Endodermal cell (in vitro differentiated cells): ENCODE results near the gene GRP. TPM values are rescaled to one million over a fixed set of nuclear protein-coding genes. Genes with fewer than 3 reads are reported as not detected.

Experiments
- DNase-seq: peaks from one replicate; pipeline ENCODE4 v3.0.0-alpha.2; 2017
- H3K27ac ChIP-seq: 2 replicates; pipeline ENCODE4 v1.5.1; 2013; ENCODE audit warnings: mild to moderate bottlenecking, low read depth, low read length, moderate library complexity
- H3K27me3 ChIP-seq: 2 replicates; pipeline ENCODE4 v1.6.1; 2013; ENCODE audit warnings: mild to moderate bottlenecking, low read length, moderate library complexity; ENCODE audit not compliant: insufficient read depth, control insufficient read depth, poor library complexity, severe bottlenecking
- H3K36me3 ChIP-seq: 2 replicates; pipeline ENCODE4 v1.7.0; 2013; ENCODE audit warnings: mild to moderate bottlenecking, low read length, moderate library complexity; ENCODE audit not compliant: control insufficient read depth, insufficient read depth
- H3K4me1 ChIP-seq: one replicate; pipeline ENCODE4 v1.7.0; 2013; ENCODE audit warnings: low read length; ENCODE audit not compliant: control insufficient read depth, insufficient read depth
- H3K4me3 ChIP-seq: 2 replicates; pipeline ENCODE4 v1.5.1; 2013; ENCODE audit warnings: mild to moderate bottlenecking, low read length, moderate library complexity
- H3K9ac ChIP-seq: 2 replicates; pipeline ENCODE4 v1.6.1; 2013; ENCODE audit warnings: mild to moderate bottlenecking, low read length, moderate library complexity; ENCODE audit not compliant: poor library complexity, severe bottlenecking; ENCODE audit errors: extremely low read depth
- H3K9me3 ChIP-seq: 2 replicates; pipeline ENCODE4 v1.6.1; 2013; ENCODE audit warnings: mild to moderate bottlenecking, low read length, moderate library complexity; ENCODE audit not compliant: control insufficient read depth
- H3K27ac Mint-ChIP-seq: 2 replicates; pipeline ENCODE4 v1.8.0; 2020; ENCODE audit warnings: mixed read lengths
- H3K27me3 Mint-ChIP-seq: 2 replicates; pipeline ENCODE4 v1.8.0; 2021; ENCODE audit warnings: mild to moderate bottlenecking, mixed read lengths; ENCODE audit not compliant: insufficient read depth
- H3K36me3 Mint-ChIP-seq: 2 replicates; pipeline ENCODE4 v1.8.0; 2020; ENCODE audit warnings: low read depth, mixed read lengths
- H3K4me1 Mint-ChIP-seq: 2 replicates; pipeline ENCODE4 v1.8.0; 2020; ENCODE audit warnings: mixed read lengths
- H3K4me3 Mint-ChIP-seq: 2 replicates; pipeline ENCODE4 v1.8.0; 2020; ENCODE audit warnings: mild to moderate bottlenecking, moderate library complexity, mixed read lengths
- H3K9me3 Mint-ChIP-seq: 2 replicates; pipeline ENCODE4 v1.8.0; 2020; ENCODE audit warnings: mild to moderate bottlenecking, mixed read lengths
- CTCF ChIP-seq: fragments of 200-600 bp; sonication (generic); conservative IDR thresholded peaks from 2 replicates; pipeline ENCODE4 v1.5.0; 2021; ENCODE audit warnings: antibody characterized with exemption, mild to moderate bottlenecking
- WGBS, 2 experiments: methylation state at CpG; one replicate each; pipeline versions ENCODE4 v1.1.5 to v1.1.7; 2013; ENCODE audit warnings: missing lambda C conversion rate in 2 of 2, mixed read lengths in 1 of 2; ENCODE audit not compliant: insufficient coverage in 1 of 2, insufficient read length in 1 of 2; 5-methylcytosine and 5-hydroxymethylcytosine counted together
- long read RNA-seq, 4 experiments: library from polyadenylated mRNA in 2 of 4; library from RNA in 1 of 4; library from capped mRNA in 1 of 4; stranded (forward) in 3 of 4; unstranded in 1 of 4; transcript quantifications; one replicate each; pipeline ENCODE4 v2.0.0, GENCODE V29; 2020 to 2021; ENCODE audit warnings: inconsistent platforms in 1 of 4
- polyA plus RNA-seq, 2 experiments: library from polyadenylated mRNA; stranded (reverse); fragments of 50-300 nt; gene quantifications; one replicate each; pipeline ENCODE4 v1.2.3, GENCODE V29; 2013
- total RNA-seq, 2 donors: library from RNA; stranded (reverse); fragmentation: NEBNext Ultra II Directional in 1 of 2; extraction: Animal tissue kit (Norgen Biotek cat#: 25700) in 1 of 2; gene quantifications; 2 replicates in 1 of 2; 3 replicates in 1 of 2; pipeline ENCODE4 v1.2.1, GENCODE V29; 2021

Gene GRP
- 1 to 10 TPM; 4.4 to 6.5 TPM for total RNA-seq
- 1.2 TPM for polyA plus RNA-seq (2013, experiment 1 of 2)
- polyA plus RNA-seq (2013, experiment 2 of 2) = 2.2 TPM
- long read RNA-seq, experiment 1, partial matches to known transcripts = 0 of 6 reads
- long read RNA-seq, experiment 1, other reads (novel, unspliced or antisense) = 1 of 6 reads
- long read RNA-seq, experiment 2, partial matches to known transcripts = 3 of 10 reads
- long read RNA-seq, experiment 2, other reads (novel, unspliced or antisense) = 0 of 10 reads
- long read RNA-seq, experiment 3, partial matches to known transcripts = 1 of 1 reads
- long read RNA-seq, experiment 3, other reads (novel, unspliced or antisense) = 0 of 1 reads
- long read RNA-seq, experiment 4, transcript GRP-201 (3 exons, 848 nt) = major isoform, 15 of 21 reads
- long read RNA-seq, experiment 4, partial matches to known transcripts = 1 of 21 reads
- long read RNA-seq, experiment 4, other reads (novel, unspliced or antisense) = 1 of 21 reads

DNA sequence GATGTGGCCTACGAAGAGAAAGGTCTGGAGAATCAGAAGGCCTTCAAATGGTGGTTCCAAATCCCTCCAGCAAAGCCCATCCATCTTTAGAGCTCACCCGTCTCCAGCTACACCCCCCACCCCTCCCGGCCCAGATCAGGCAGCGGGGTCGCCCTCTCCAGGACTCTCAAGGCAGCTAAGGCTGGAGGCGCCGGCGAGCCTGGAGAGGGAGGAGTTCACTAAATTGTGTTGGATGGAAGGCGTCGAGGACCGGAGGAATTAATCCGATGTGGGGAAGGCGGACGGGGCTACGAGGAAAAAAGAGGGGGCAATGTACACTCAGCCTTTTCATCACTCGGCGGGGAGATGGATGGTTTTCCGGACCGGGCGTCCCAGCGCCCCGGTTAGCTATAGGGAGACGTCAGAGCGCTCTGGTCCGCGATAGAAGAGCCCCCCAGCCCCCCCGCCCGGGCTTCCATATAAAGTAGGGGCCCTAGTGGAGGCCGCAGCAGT, at the start of gene GRP:
GRP (plus strand) TSS at position 487 of the 492 bp plus-strand sequence. CDS start 108 bp downstream, outside the sequence.
- WGBS, 2 experiments = 3 to 4% methylated on average over 10 to 29 of the region's 29 CpGs
- no peaks in the 10 kb centered on the region for H3K9me3 ChIP-seq
- Mint-ChIP-seq H3K27ac (no peak within 1 kb of the TSS), H3K9me3 (no peaks in the 10 kb centered on the region), H3K4me1 (peaks cover 14% of the 10 kb centered on the region), H3K27me3 (peaks cover 99% of the 10 kb centered on the region), H3K36me3 (no peaks in the 10 kb centered on the region), H3K4me3 (peak within 1 kb of the TSS; percentile 62)
- H3K27ac ChIP-seq = no peak within 1 kb of the TSS
- peak; percentile 48 for TF ChIP-seq CTCF
- no peaks in the 10 kb centered on the region for H3K4me1 ChIP-seq
- peaks cover 100% of the 10 kb centered on the region for H3K27me3 ChIP-seq
- peak; percentile 76 for DNase-seq
- H3K4me3 ChIP-seq = peak within 1 kb of the TSS; percentile 79
- H3K9ac ChIP-seq = no peak within 1 kb of the TSS
- H3K36me3 ChIP-seq = no peaks in the 10 kb centered on the region

DNA sequence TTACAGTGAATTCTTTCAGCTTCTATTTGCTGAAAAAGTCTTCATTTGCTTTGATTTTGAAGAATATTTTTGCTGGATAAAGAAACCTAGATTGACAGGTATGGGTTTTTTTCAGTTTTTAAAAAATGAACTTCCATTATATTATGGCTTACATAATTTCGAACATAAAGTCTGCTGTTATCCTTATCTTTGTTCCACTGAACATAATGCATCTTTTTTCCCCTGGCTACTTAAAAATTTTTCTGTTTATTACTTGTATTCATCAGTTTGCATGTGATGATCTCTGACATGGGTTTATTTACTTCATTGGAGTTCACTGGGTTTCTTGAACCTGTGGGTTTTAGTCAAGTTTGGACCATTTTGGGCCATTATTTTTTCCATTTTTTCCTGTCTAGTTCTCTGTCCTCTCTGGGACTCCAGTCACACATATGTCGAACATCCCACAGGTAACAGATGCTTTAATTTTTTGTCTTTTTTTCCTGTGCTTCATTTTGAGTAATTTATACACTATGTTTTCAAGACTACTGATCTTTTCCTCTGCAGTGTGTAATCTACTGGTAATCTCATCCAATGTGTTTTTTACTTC, 47.2 kb upstream of the GRP start:
- H3K36me3 Mint-ChIP-seq = peaks cover 7% of the 10 kb centered on the region

More for the DNA sequence above, 47.2 kb upstream of the GRP start:
- H3K27ac Mint-ChIP-seq = no peak overlapping the region
- Histone ChIP-seq H3K9me3 (peaks cover 24% of the 10 kb centered on the region), H3K27me3 (no peaks in the 10 kb centered on the region), H3K9ac (no peak overlapping the region), H3K36me3 (no peaks in the 10 kb centered on the region), H3K27ac (no peak overlapping the region), H3K4me1 (no peaks in the 10 kb centered on the region), H3K4me3 (no peak overlapping the region)
- peaks cover 24% of the 10 kb centered on the region for H3K9me3 Mint-ChIP-seq
- H3K4me1 Mint-ChIP-seq = peaks cover 15% of the 10 kb centered on the region
- no peaks in the 10 kb centered on the region for H3K27me3 Mint-ChIP-seq
- no peak for TF ChIP-seq CTCF
- no peak for DNase-seq
- WGBS, 2 experiments = 88% methylated on average over 2 of the region's 2 CpGs; no CpG with 5 or more reads in 1 of the 2 experiments
- H3K4me3 Mint-ChIP-seq = no peak overlapping the region
